Right renal pelvis (tissue), 4 donors: ENCODE measurements around the gene SENP3. TPM values are rescaled to one million over a fixed set of nuclear protein-coding genes. Genes with fewer than 3 reads are reported as not detected.

Experiments
- DNase-seq, 4 donors: peaks; one replicate each; pipeline ENCODE4 v3.0.0-alpha.2; 2013; ENCODE audit warnings: low read depth in 4 of 4, low spot score in 3 of 4, missing footprints in 1 of 4
- polyA plus RNA-seq, 4 donors: library from polyadenylated mRNA; unstranded; fragments of 120-200 nt; gene quantifications; one replicate each; pipeline ENCODE4 v1.2.1, GENCODE V29; 2013; ENCODE audit not compliant: insufficient read length in 4 of 4

SENP3 gene
- polyA plus RNA-seq, 4 donors = 68.1 to 81.1 (median 78.1) TPM

GRCh38 chr17:7555320-7555948 lies 6.3 kb upstream of the SENP3 start:
- no peak for DNase-seq

- no peak for DNase-seq
Measured at GRCh38 chr17:7556627-7557026, 5.1 kb upstream of the SENP3 start.

GRCh38 chr17:7557147-7557764 lies 4.5 kb upstream of the SENP3 start:
- DNase-seq = no peak

GRCh38 chr17:7557775-7558543 lies 3.8 kb upstream of the SENP3 start:
- no peak for DNase-seq

- DNase-seq = no peak
Measured at GRCh38 chr17:7558544-7559319, 3.0 kb upstream of the SENP3 start, which contains the start of gene TNFSF13. Gene TNFSF13, plus strand, starts transcription at chr17:7558750. Its CDS starts 290 bp downstream, at chr17:7559040.

GRCh38 chr17:7559320-7560171 lies 2.2 kb upstream of the SENP3 start:
- no peak for DNase-seq

GRCh38 chr17:7560172-7561027 lies 1.3 kb upstream of the SENP3 start:
- no peak for DNase-seq

GRCh38 chr17:7561028-7561575 lies 617 bp upstream of the SENP3 start:
- DNase-seq = peak in 3 of 4 donors; percentile 75 to 83 (median 78)

GRCh38 chr17:7562208-7562605 lies 488 bp downstream of the SENP3 start:
- no peak for DNase-seq

DNA sequence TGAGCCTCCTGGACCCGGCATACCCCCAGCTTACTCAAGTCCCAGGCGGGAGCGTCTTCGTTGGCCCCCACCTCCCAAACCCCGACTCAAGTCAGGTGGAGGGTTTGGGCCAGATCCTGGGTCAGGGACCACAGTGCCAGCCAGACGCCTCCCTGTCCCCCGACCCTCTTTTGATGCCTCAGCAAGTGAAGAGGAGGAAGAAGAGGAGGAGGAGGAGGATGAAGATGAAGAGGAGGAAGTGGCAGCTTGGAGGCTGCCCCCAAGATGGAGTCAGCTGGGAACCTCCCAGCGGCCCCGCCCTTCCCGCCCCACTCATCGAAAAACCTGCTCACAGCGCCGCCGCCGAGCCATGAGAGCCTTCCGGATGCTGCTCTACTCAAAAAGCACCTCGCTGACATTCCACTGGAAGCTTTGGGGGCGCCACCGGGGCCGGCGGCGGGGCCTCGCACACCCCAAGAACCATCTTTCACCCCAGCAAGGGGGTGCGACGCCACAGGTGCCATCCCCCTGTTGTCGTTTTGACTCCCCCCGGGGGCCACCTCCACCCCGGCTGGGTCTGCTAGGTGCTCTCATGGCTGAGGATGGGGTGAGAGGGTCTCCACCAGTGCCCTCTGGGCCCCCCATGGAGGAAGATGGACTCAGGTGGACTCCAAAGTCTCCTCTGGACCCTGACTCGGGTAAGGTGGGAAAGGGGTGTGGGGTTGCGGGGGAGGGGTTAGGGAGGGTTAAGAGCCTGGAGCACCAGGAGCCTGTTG lies 1.6 kb downstream of the SENP3 start:
- no peak for DNase-seq

GRCh38 chr17:7569571-7569970 lies 7.9 kb downstream of the SENP3 start:
- DNase-seq = no peak

- no peak for DNase-seq
Measured at GRCh38 chr17:7570351-7570750, 8.6 kb downstream of the SENP3 start.

- DNase-seq = no peak
Measured at GRCh38 chr17:7572338-7572587, 10.5 kb downstream of the SENP3 start.

- peak; percentile 97 to 98 (median 98) for DNase-seq
Measured at GRCh38 chr17:7572588-7573323, 11.0 kb downstream of the SENP3 start.

- peak; percentile 77 to 82 (median 81) for DNase-seq
Measured at GRCh38 chr17:7573324-7574080, 11.8 kb downstream of the SENP3 start.

DNA sequence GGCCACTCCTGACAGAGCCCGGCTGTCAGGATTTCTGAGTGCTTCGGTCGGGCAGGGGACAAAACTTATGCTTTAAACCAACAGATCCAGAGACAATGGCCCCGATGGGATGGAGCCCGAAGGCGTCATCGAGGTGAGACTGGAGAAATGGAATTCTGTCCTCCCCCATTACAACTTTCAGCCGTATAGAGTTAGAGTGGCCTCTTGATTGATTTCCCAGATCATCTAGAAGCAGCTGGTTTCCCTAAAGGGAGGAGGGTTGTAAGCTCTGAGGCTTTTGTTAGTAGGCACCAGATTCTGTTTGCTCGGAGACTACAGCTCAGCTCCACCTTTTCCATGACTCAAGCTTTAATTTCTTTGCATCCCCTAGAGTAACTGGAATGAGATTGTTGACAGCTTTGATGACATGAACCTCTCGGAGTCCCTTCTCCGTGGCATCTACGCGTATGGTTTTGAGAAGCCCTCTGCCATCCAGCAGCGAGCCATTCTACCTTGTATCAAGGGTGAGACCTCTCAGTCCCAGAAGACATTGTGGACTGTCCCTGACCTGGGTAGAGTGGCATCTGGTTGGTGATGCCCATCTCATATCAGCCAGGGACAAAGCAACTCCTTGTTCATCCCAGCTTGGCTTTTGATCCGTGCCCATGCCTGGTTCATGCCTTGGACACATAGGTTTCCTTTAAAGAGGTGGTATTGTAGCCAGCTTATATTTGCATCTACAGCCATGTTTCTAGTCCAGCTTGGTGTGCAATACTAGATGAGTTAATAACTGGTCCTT lies 12.6 kb downstream of the SENP3 start:
- DNase-seq = no peak
